ENCODE data around the gene CFAP69.
"Not testable (repeated sequence)": the region's sequence is repeated elsewhere in the genome, so short reads cannot be mapped to it uniquely, and the experiment has no call there.

The CFAP69 gene

GRCh38 chr7:90270431-90271178 is 25.6 kb downstream of the CFAP69 start:
- DNase-seq (ENCODE audit: low spot score), result no peak

- peak; percentile 42 for DNase-seq (ENCODE audit: low spot score)
These were observed 26.8 kb downstream of the CFAP69 start for GRCh38 chr7:90271753-90272152.

- DNase-seq (ENCODE audit: low spot score), result no peak
These were observed 27.3 kb downstream of the CFAP69 start for GRCh38 chr7:90272242-90272641.

GRCh38 chr7:90274161-90274560 is 29.2 kb downstream of the CFAP69 start:
- no peak for DNase-seq (ENCODE audit: low spot score)

GRCh38 chr7:90276033-90276728 is 31.2 kb downstream of the CFAP69 start:
- DNase-seq (ENCODE audit: low spot score), result no peak

- no peak for DNase-seq (ENCODE audit: low spot score)
These were observed 43.2 kb downstream of the CFAP69 start for GRCh38 chr7:90288154-90288553.

GRCh38 chr7:90290244-90291113 is 45.5 kb downstream of the CFAP69 start:
- DNase-seq (ENCODE audit: low spot score), result no peak

- DNase-seq (ENCODE audit: low spot score), result peak; percentile 66
These were observed 53.4 kb downstream of the CFAP69 start for GRCh38 chr7:90298145-90299038.

- no peak for DNase-seq (ENCODE audit: low spot score)
These were observed 58.3 kb downstream of the CFAP69 start for GRCh38 chr7:90303241-90303640.

GRCh38 chr7:90309872-90310271 is 64.9 kb downstream of the CFAP69 start:
- no peak for DNase-seq (ENCODE audit: low spot score)

- peak; percentile 68 for DNase-seq (ENCODE audit: low spot score)
These were observed 66.2 kb downstream of the CFAP69 start for GRCh38 chr7:90311175-90311574.

- DNase-seq (ENCODE audit: low spot score), result no peak
These were observed 67.8 kb downstream of the CFAP69 start for GRCh38 chr7:90312745-90313144.

- DNase-seq (ENCODE audit: low spot score), result no peak
These were observed 68.9 kb downstream of the CFAP69 start for GRCh38 chr7:90313907-90314306.

GRCh38 chr7:90320014-90320413 is 75.0 kb downstream of the CFAP69 start:
- no peak for DNase-seq (ENCODE audit: low spot score)

- DNase-seq (ENCODE audit: low spot score), result no peak
These were observed 75.4 kb downstream of the CFAP69 start for GRCh38 chr7:90320418-90320800.

GRCh38 chr7:90320801-90321494 is 76.0 kb downstream of the CFAP69 start, which contains the start of gene FAM237B:
Gene FAM237B, minus strand, starts transcription at chr7:90321304. Its CDS starts 1,556 bp downstream, at chr7:90319748.
- DNase-seq (ENCODE audit: low spot score), result peak; percentile 35

- DNase-seq (ENCODE audit: low spot score), result no peak
These were observed 77.9 kb downstream of the CFAP69 start for GRCh38 chr7:90322837-90323236.

- DNase-seq (ENCODE audit: low spot score), result no peak
These were observed 81.5 kb downstream of the CFAP69 start for GRCh38 chr7:90326500-90326899.

GRCh38 chr7:90334193-90334843 is 89.3 kb downstream of the CFAP69 start:
- no peak for DNase-seq (ENCODE audit: low spot score)

GRCh38 chr7:90334926-90335325 is 90.0 kb downstream of the CFAP69 start:
- not testable (repeated sequence) for DNase-seq (ENCODE audit: low spot score)
